Coronary artery (tissue), 2 donors: ENCODE measurements around the gene ADRM1.

Source experiments
- DNase-seq: peaks from one replicate; pipeline ENCODE4 v3.0.0-alpha.2; 2017; ENCODE audit warnings: low spot score
- H3K27ac ChIP-seq, 2 donors: fragments of 200-600 bp; sonication (generic); one replicate each; pipeline ENCODE4 v1.5.1; 2016 to 2019
- H3K4me3 ChIP-seq: fragments of 200-600 bp; sonication (generic); 2 replicates; pipeline ENCODE4 v1.5.1; 2016; ENCODE audit warnings: mild to moderate bottlenecking, moderate library complexity
- CTCF ChIP-seq: fragments of 200-600 bp; sonication (generic); IDR thresholded peaks from one replicate; pipeline ENCODE4 v1.5.1; 2019; ENCODE audit warnings: antibody characterized with exemption

Gene ADRM1

GRCh38 chr20:62330576-62331317 is 27.9 kb downstream of the ADRM1 start:
- no peak overlapping the region for H3K27ac ChIP-seq
- no peak overlapping the region for H3K4me3 ChIP-seq
- no peak for DNase-seq
- TF ChIP-seq CTCF = no peak

- DNase-seq = no peak
- no peak for TF ChIP-seq CTCF
- no peak overlapping the region for H3K27ac ChIP-seq
Measured at GRCh38 chr20:62331347-62331746, 28.6 kb downstream of the ADRM1 start.

GRCh38 chr20:62332421-62332820 is 29.6 kb downstream of the ADRM1 start:
- DNase-seq = no peak
- H3K27ac ChIP-seq = no peak overlapping the region
- H3K4me3 ChIP-seq = no peak overlapping the region
- no peak for TF ChIP-seq CTCF

More at GRCh38 chr20:62331347-62331746, 28.6 kb downstream of the ADRM1 start:
- H3K4me3 ChIP-seq = no peak overlapping the region

DNA sequence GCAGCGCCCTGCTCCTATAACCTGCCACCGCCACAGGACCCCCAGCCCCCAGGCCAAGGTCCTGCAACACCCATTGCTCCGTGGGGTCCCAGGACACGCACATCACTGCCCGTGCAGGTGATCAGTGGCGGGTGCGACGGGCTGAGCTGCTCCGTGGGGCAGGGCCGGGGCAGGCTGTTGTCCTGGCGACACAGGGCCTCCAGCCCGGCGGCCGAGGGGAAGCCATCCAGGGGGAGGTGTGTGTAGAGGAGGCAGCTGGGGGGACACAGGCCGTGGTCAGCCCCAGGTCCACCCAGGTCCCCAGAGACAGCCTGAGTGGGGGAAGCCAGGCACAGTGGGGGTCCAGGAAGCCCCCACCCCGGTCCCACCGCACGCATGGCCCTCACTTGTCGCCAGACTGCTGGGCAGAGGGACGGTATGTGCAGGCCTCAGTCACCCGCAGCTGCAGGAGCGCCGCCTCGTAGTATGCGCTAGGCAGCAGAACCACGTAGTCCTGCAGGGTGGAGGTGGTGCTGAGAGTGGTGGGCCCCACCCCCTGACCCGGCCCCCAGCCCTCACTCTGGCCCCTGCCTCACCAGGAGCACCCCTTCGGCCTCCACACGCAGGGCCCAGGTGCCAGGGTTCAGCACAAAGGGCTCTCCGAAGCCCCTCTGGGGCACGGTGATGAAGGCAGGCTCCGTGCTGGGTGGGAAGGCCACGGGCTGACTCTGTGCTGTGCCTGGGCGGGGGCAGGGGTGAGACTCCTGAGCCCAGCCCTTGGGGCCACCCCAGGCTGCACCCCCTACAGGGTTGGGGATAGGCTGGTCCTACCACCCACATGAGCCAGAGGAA is 30.4 kb downstream of the ADRM1 start:
- TF ChIP-seq CTCF = no peak
- no peak overlapping the region for H3K4me3 ChIP-seq
- no peak for DNase-seq
- peak overlapping the region in 1 of 2 donors; percentile 11 for H3K27ac ChIP-seq

- DNase-seq = no peak
- Histone ChIP-seq H3K27ac (peak overlapping the region in 1 of 2 donors; percentile 11), H3K4me3 (no peak overlapping the region)
- TF ChIP-seq CTCF = no peak
Measured at GRCh38 chr20:62333820-62334595, 31.2 kb downstream of the ADRM1 start.

DNA sequence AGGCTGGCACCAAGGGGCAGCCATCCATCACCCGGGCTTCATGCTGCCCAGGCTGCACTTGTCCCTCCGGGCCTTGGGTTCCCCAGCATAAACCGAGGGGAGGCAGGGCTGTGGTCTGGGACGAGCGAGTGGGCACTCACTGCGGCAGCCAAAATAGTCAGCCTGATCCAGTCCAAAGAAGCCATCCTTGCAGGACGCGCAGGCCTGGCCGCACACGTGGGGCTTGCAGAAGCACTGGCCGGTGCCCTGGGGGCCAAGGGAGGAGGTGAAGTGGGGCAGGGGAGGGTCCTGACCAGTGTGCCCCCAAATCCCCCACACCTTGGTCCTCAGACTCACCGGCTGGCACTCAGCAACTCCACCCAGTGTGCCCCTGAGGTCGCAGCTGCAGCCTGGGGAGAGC is 32.1 kb downstream of the ADRM1 start:
- H3K4me3 ChIP-seq = no peak overlapping the region
- TF ChIP-seq CTCF = no peak
- no peak overlapping the region for H3K27ac ChIP-seq
- DNase-seq = no peak
